Activated CD8-positive, alpha-beta T cell treated with anti-CD3 and anti-CD28 coated beads for 36 hours (primary cell): ENCODE results near the gene OSTM1. TPM values are rescaled to one million over a fixed set of nuclear protein-coding genes. Genes with fewer than 3 reads are reported as not detected.

Experiments used
- ATAC-seq: fragments of 200-7000 bp; cut with Tn5 transposase; one replicate; pipeline ENCODE4 v1.10.0; 2021; ENCODE audit warnings: mild to moderate bottlenecking, moderate library complexity
- CTCF ChIA-PET: fragments of 350-600 bp; sonication (Branson Sonifier 250); formaldehyde crosslinking; loops from one replicate; lab custom pipeline; 2021; ENCODE audit warnings: antibody characterized with exemption; lab: Charles Lee
- POLR2A ChIA-PET: fragments of 350-600 bp; sonication (Branson Sonifier 250); formaldehyde crosslinking; loops from one replicate; lab custom pipeline; 2021; ENCODE audit warnings: antibody characterized with exemption; lab: Charles Lee
- DNase-seq: peaks from one replicate; pipeline ENCODE4 v3.0.0-alpha.2; 2020
- H3K27ac Mint-ChIP-seq: one replicate; pipeline ENCODE4 v1.8.0; 2021; ENCODE audit warnings: mild to moderate bottlenecking, mixed read lengths
- H3K27me3 Mint-ChIP-seq: one replicate; pipeline ENCODE4 v1.8.0; 2021; ENCODE audit warnings: mixed read lengths
- H3K36me3 Mint-ChIP-seq: one replicate; pipeline ENCODE4 v1.8.0; 2021; ENCODE audit warnings: low read depth, mixed read lengths
- H3K4me1 Mint-ChIP-seq: one replicate; pipeline ENCODE4 v1.8.0; 2021; ENCODE audit warnings: low read depth, mixed read lengths
- H3K4me3 Mint-ChIP-seq: one replicate; pipeline ENCODE4 v1.8.0; 2021; ENCODE audit warnings: mild to moderate bottlenecking, moderate library complexity, mixed read lengths
- H3K9me3 Mint-ChIP-seq: one replicate; pipeline ENCODE4 v1.8.0; 2021; ENCODE audit warnings: mixed read lengths
- intact Hi-C: fragments of 100-400 bp; cut with micrococcal nuclease; formaldehyde crosslinking; loops from one replicate; pipeline ENCODE4 v1.10.0; 2022
- total RNA-seq, 2 experiments: library from RNA; stranded (reverse); gene quantifications; one replicate each; pipeline ENCODE4 v1.2.3, GENCODE V29; 2021
- TF ChIP-seq, protein P1 (sequence below): fragments of 200-600 bp; IDR thresholded peaks from one replicate; pipeline ENCODE4 v1.8.0; 2022; ENCODE audit warnings: antibody characterized with exemption, mild to moderate bottlenecking

The OSTM1 gene, protein sequence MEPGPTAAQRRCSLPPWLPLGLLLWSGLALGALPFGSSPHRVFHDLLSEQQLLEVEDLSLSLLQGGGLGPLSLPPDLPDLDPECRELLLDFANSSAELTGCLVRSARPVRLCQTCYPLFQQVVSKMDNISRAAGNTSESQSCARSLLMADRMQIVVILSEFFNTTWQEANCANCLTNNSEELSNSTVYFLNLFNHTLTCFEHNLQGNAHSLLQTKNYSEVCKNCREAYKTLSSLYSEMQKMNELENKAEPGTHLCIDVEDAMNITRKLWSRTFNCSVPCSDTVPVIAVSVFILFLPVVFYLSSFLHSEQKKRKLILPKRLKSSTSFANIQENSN
- 1 to 10 TPM; 7.2 to 7.5 TPM for total RNA-seq

GRCh38 chr6:108074359-108075144 is at the start of gene OSTM1:
OSTM1 (minus strand) TSS chr6:108074741; CDS start chr6:108074651, 90 bp downstream.
- H3K27me3 Mint-ChIP-seq = no peaks in the 10 kb centered on the region
- H3K36me3 Mint-ChIP-seq = no peaks in the 10 kb centered on the region
- TF ChIP-seq, protein P1, sequence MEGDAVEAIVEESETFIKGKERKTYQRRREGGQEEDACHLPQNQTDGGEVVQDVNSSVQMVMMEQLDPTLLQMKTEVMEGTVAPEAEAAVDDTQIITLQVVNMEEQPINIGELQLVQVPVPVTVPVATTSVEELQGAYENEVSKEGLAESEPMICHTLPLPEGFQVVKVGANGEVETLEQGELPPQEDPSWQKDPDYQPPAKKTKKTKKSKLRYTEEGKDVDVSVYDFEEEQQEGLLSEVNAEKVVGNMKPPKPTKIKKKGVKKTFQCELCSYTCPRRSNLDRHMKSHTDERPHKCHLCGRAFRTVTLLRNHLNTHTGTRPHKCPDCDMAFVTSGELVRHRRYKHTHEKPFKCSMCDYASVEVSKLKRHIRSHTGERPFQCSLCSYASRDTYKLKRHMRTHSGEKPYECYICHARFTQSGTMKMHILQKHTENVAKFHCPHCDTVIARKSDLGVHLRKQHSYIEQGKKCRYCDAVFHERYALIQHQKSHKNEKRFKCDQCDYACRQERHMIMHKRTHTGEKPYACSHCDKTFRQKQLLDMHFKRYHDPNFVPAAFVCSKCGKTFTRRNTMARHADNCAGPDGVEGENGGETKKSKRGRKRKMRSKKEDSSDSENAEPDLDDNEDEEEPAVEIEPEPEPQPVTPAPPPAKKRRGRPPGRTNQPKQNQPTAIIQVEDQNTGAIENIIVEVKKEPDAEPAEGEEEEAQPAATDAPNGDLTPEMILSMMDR = no peak
- intact Hi-C loops = no loop called here
- ChIA-PET POLR2A (interaction anchor here (1.2 kb wide), 1 partner anchor 39 kb away, joined by 3 read pairs; no protein-coding TSS in a partner anchor), CTCF (interaction anchor here (1.5 kb wide), 1 partner anchor 95 kb away, joined by 4 read pairs; no protein-coding TSS in a partner anchor)
- peak; percentile 93 for DNase-seq
- peak; percentile 98 for ATAC-seq
- H3K9me3 Mint-ChIP-seq = no peaks in the 10 kb centered on the region
- H3K4me3 Mint-ChIP-seq = peak within 1 kb of the TSS; percentile 80
- peak within 1 kb of the TSS; percentile 87 for H3K27ac Mint-ChIP-seq
- H3K4me1 Mint-ChIP-seq = peaks cover 23% of the 10 kb centered on the region

- intact Hi-C loops = no loop called here
- Mint-ChIP-seq H3K4me3 (no peak overlapping the region), H3K4me1 (peaks cover 8% of the 10 kb centered on the region), H3K27ac (no peak overlapping the region), H3K9me3 (no peaks in the 10 kb centered on the region), H3K27me3 (peaks cover 78% of the 10 kb centered on the region), H3K36me3 (no peaks in the 10 kb centered on the region)
- DNase-seq (no peak), ATAC-seq (no peak)
- CTCF ChIA-PET = interaction anchor here (0.8 kb wide), 1 partner anchor 43 kb away, joined by 3 read pairs; no protein-coding TSS in a partner anchor
- TF ChIP-seq, protein P1 = no peak
- POLR2A ChIA-PET = interaction anchor here (0.7 kb wide), 1 partner anchor 177 kb away, joined by 3 read pairs; no protein-coding TSS in a partner anchor
Observed at GRCh38 chr6:108123946-108124345, 49.4 kb upstream of the OSTM1 start.

DNA sequence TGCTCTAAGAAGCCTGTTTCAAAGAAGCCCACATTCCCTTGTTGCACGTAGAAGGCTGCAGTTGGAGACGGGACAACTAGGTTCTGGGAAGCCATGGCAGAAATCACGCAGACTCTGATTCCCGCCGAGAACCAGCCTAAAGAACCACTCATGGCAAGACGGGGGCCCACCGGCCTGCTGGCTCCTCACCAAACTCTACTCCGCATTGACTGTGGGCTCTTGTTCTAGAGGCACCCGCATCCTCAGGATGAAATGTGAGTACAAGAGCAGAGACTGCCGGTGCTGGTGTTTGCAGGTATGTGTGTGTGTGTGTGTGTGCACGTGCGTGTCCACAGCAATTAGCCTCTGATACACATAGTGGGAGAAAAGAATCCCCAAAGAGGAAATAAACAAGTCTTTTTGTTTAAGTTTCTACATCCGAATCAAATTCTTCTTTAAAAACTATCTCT is 49.0 kb upstream of the OSTM1 start:
- Mint-ChIP-seq H3K36me3 (no peaks in the 10 kb centered on the region), H3K4me1 (peaks cover 12% of the 10 kb centered on the region), H3K27me3 (peaks cover 78% of the 10 kb centered on the region), H3K9me3 (no peaks in the 10 kb centered on the region), H3K4me3 (no peak overlapping the region), H3K27ac (no peak overlapping the region)
- TF ChIP-seq, protein P1 = no peak
- no peak for DNase-seq
- ChIA-PET CTCF (interaction anchor here (0.8 kb wide), 1 partner anchor 44 kb away, joined by 3 read pairs; no protein-coding TSS in a partner anchor), POLR2A (no interaction called here)
- no peak for ATAC-seq
- intact Hi-C loops = no loop called here

- H3K4me3 Mint-ChIP-seq = no peak overlapping the region
- H3K36me3 Mint-ChIP-seq = no peaks in the 10 kb centered on the region
- peaks cover 80% of the 10 kb centered on the region for H3K27me3 Mint-ChIP-seq
- DNase-seq = no peak
- no peak overlapping the region for H3K27ac Mint-ChIP-seq
- ATAC-seq = no peak
- TF ChIP-seq, protein P1 = no peak
- intact Hi-C loops = no loop called here
- H3K4me1 Mint-ChIP-seq = peaks cover 20% of the 10 kb centered on the region
- POLR2A ChIA-PET = interaction anchor here (0.6 kb wide), 1 partner anchor 15 kb away, joined by 3 read pairs; no protein-coding TSS in a partner anchor
- H3K9me3 Mint-ChIP-seq = no peaks in the 10 kb centered on the region
- CTCF ChIA-PET = no interaction called here
Observed at GRCh38 chr6:108121612-108122011, 47.1 kb upstream of the OSTM1 start.
